ENCODE data around the gene ESPNL.

ESPNL gene

GRCh38 chr2:238097988-238098871 lies 1.9 kb upstream of the ESPNL start:
- in situ Hi-C loops (cut with HindIII; ENCODE audit: low sequenced_read_pairs): no loop called here

GRCh38 chr2:238098901-238099713 lies 1.0 kb upstream of the ESPNL start:
- in situ Hi-C loops (cut with HindIII; ENCODE audit: low sequenced_read_pairs): no loop called here

DNA sequence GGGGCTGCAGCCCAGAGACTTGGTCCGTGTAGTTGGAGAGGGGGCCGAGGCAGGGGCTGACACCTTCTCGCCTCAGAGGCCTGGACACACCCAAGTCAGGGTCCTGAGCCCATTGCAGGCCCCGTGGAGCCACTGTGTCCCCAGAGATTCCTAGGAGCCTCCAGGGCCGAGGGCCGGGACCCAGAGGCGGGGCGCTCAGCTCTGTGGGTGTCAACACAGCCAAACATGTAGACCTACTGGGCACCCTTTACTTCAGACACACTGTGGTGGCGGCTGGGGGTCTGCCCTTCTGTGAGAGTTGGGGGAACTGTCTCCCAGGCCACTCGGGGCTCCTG lies 459 bp upstream of the ESPNL start:
- in situ Hi-C loops (cut with HindIII; ENCODE audit: low sequenced_read_pairs): no loop called here

DNA sequence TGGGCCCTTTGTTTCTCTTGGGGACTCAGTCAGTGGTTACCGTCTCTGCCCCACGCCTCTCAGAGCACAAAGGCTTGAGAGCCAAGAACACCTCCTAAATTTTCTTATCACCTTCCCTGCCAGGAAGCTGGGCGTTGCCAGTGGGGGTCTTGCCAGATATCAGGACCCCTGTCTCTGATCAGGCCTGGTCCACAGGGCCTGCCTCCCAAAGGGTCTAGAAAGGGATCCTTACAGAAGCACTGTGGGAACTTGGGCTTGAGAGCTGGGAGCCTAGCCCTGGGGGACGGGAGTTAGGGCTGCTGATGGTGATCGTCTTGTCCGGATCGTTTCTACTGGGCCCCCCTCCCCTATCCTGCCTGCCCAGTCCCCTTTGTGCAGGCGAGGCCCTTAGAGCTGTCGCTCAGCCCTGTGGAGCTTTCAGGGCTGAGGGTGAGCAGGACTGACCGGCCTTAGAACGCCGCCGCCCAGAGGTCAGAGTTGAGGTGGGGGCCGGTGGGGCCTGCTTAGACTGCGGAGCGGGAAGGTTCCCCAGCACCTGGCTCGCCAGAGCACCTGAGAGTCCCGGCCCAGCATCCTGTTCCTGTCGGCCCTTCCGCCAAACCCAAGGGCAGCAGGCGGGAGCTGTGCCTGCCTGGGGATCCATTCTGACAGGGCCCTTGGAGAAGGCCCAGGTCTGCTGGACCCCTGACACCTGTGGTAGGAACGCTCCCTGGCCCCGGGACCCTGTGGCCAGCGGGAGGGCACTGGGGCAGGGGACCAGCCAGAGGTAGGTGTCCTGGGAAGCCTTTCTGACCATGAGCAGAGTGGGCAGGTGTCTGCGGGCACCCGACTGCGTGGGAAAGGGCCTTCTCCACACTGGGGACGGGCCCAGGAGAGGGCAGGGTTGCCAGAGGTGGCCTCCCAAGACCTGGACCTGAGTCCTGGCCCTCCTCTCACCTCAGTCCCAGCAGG lies 956 bp downstream of the ESPNL start:
- in situ Hi-C loops (cut with HindIII; ENCODE audit: low sequenced_read_pairs): no loop called here

DNA sequence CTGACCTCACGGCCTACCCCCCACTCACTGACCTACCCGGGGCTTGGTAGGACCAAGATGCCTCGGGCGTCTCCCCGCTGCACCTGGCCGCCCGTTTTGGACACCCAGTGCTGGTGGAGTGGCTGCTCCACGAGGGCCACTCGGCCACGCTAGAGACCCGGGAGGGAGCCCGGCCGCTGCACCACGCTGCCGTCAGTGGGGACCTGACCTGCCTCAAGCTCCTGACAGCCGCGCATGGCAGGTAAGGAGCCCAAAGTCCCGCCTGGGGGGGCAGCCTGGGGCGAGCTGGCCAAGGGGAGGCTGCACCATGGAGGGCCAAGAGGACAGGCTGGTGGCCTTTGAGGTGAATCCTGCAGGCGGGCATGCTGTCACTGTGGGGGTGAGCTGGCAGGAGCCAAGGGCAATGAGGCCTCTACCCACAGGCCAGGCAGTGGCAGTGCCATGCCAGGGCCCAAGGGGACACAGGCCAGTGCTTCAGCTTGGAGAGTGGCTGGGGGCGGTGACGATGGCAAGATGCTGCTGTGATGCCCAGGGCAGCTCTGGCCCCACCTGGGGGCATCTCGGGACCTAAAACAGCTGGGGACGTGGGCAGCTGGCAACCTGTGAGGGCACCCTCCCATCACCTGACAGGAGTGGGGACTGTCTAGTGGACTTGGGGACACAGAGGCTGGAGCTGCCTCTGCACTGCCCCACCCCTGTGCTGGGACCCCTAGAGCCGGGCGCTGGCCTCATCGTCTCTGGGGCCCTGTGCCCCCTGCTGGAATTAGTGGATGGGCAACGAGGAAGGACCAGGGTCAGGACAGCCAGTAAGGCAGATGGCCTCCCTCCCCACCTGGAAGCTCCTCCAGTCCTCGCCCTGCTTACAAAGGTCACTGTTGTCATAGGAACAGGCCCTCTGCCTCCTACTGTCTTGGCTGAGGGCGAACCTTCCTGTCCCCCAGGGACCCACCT lies 2.0 kb downstream of the ESPNL start:
- in situ Hi-C loops (cut with HindIII; ENCODE audit: low sequenced_read_pairs): no loop called here

DNA sequence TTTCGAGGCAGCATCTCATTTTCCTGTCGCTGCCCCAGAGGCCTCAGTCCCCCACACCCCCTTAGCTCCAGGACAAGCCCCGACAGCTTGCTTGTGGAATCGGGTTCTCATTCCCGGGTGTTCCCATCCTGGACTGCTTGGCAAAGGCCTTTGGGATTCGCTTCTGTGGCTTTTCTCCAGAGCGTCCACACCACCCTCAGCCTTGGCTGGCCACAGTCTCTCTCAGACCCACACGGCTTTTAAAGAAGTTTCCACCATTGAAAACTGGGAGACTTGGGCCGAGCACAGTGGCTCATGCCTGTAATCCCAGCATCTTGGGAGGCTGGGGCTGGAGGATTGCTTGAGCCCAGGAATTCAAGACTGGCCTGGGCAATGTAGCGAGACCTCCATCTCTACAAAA lies 2.7 kb downstream of the ESPNL start:
- in situ Hi-C loops (cut with HindIII; ENCODE audit: low sequenced_read_pairs): no loop called here

GRCh38 chr2:238103465-238104225 lies 3.5 kb downstream of the ESPNL start:
- in situ Hi-C loops (cut with HindIII; ENCODE audit: low sequenced_read_pairs): no loop called here

GRCh38 chr2:238104226-238104690 lies 4.1 kb downstream of the ESPNL start:
- in situ Hi-C loops (cut with HindIII; ENCODE audit: low sequenced_read_pairs): no loop called here

DNA sequence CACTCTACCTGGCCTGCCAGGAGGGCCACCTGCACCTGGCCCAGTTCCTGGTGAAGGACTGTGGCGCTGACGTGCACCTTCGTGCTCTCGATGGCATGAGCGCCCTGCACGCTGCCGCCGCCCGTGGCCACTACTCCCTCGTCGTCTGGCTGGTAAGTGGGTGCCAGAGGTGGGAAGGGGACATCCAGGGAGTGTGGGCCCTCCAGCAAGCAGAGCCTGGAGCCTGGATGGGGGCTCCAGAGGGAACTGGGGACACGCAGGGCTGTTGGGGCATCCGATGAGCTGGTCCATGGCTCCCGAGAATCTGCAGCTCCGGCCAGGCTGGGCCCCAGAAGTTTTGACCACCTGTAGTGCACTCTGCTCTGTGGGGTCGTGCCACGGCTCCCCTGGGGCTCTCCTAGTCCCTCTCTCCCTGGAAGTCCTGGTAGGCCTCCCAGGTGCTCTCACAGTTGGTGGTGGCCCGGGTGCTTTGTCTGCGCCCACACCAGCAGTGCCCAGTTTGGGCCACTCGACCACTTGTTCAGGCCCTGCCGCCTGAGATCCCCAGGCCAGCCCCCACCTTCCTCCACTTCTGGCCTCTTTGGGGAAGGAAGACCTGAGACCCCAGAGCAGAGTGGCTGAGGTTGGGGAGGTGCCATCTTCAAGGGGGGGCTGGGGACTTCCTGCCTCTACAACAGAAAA lies 4.7 kb downstream of the ESPNL start:
- in situ Hi-C loops (cut with HindIII; ENCODE audit: low sequenced_read_pairs): no loop called here

DNA sequence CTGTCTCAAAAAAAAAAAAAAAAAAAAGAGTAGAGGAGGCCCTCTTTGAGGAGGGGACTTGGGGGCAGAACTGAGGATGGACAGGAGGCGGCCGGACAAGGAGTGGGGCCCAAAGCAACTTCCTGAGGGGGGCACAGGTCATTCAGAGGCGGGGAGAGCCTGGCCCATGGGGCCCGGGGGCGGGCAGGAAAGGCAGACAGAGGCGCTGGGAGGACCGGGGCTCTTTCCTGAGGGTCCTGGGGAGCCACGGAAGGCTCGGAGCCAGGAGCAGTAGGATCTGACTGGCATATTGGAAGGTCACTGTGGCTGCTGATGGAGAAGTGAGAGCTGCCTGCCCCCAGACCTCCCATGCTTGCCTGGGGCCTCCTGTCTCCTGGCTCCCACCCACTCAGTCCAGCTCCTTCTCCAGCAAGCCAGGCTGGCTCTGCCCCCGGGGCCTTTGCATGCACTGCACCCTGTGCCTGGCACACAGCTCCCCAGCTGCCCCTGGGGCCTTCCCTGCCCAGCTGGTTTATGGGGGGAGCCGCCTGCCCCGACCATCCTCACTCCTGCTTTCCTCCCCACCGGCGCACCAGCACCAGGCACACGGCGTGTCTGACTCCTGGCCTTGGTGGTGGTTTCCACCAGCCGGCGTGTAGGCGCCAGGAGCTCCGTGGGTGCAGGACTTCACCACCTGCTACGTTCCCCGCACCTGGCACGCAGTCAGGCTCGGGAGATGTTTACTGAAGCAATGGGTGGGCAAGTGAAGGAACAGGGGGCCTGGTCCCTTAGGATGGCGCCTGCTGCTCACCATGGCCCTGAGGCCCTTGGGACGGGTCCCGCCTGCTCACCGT lies 5.6 kb downstream of the ESPNL start:
- in situ Hi-C loops (cut with HindIII; ENCODE audit: low sequenced_read_pairs): no loop called here

GRCh38 chr2:238106339-238106697 lies 6.2 kb downstream of the ESPNL start:
- in situ Hi-C loops (cut with HindIII; ENCODE audit: low sequenced_read_pairs): no loop called here

DNA sequence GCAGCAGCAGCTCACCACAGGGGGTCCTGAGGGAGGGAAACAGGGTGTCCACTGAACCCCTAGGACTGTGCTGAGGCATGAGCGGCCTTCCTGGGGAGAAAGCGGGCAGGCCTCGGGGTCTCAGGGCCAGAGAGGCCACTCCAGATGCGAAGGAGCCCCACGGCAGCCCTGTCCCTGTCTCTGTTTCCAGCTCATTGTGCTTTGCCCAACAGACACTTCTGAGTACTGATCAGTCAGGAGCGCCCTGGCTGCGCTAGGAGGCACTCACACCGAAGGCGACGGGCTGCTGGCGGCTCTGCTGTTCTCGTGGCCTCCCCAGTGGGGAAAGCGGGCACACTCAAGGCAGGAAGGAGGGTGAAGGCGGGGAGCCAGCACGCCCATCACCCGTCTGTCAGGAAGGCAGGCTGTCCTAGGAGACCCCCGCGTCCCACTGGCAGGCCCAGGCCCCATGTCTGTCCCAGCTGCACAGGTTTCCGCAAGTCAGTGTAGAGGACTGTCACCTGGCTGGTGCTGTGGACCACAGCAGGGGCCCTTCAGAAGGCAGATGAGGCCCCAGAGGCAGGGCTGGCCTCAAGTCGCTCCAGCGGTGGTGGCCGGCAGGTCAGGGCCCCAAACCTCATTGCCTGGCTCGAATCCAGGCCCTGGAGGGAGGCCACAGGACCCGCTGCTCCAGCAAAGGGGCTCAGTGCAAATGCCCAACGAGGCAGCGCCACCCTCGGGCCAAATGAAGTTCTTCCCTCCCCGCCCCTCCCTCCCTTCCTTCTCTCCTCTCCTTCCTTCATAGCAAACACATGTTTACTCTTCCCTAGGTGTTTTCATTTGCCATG lies 6.8 kb downstream of the ESPNL start:
- in situ Hi-C loops (cut with HindIII; ENCODE audit: low sequenced_read_pairs): no loop called here

DNA sequence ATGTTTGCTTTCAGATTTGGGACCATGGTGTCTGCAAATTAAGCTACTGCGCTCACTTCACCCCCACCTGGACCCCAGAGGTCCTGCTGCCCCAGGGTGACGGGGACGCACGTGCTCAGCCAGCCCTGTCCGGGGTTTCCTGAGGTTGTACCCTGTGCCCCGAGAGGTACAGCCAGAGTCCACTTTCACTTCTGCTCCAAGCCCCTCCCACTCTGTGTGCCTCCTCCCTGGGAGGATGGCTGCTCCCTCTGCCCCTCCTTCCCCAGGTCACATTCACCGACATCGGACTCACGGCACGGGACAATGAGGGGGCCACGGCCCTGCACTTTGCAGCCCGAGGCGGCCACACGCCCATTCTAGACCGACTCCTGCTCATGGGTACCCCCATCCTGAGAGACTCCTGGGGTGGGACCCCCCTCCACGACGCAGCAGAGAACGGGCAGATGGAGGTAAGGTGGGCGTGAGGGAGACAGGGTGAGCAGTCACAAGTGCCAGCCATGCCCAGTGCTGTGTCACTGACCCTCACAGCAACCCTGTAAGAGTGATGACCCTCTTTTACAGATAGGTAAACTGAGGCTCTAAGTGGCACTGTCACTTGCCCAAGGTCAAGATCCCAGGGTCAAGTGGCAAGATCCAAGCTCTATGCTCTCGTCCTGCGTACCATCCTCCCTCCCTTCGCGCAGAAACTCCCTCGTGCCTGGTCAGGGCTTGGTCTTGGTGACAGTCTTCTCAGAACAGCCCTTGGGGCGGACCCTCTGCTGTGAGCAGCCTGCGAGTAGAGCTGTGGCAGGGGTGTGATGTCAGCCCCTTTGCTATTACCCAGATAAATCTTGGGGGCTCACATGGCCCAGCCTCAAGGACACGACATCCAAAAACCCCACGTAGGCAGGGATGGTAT lies 7.6 kb downstream of the ESPNL start:
- in situ Hi-C loops (cut with HindIII; ENCODE audit: low sequenced_read_pairs): no loop called here

DNA sequence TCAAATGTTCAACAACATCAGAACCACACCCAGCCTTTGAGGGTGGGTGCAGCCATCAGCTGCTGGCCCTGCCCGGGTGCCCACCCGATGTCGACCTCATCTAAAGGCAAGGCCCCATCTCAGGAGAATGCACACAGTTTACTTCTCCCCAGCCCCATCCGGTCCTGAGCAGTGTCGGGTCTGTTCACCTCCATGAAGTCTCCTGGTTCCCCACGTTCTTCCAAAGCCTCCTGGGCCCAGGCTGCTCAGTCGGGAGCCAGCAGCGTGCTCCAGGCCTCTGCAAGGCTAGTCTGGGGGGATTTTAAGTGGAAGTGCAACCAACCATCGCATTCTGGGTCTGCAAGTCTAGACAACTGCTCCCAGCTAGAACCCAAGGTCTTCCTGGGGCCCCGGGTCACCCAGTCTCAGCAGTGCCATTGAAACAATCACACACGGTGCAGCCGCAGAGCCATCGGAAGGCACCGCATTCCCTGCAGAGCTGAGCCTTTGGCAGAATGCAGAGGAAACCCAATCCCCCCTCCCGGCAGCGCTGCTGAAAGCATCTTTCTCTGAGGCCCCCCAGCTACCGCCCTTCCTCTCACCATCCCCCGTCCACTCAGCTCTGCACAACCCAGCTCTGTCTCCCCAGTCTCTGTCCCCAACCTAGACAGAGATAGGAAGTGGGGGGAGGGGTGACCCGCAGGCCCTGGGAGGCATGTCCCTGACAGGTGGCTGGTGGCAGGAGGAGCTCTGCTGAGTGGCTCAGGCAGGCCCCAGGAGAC lies 8.5 kb downstream of the ESPNL start:
- in situ Hi-C loops (cut with HindIII; ENCODE audit: low sequenced_read_pairs): no loop called here

DNA sequence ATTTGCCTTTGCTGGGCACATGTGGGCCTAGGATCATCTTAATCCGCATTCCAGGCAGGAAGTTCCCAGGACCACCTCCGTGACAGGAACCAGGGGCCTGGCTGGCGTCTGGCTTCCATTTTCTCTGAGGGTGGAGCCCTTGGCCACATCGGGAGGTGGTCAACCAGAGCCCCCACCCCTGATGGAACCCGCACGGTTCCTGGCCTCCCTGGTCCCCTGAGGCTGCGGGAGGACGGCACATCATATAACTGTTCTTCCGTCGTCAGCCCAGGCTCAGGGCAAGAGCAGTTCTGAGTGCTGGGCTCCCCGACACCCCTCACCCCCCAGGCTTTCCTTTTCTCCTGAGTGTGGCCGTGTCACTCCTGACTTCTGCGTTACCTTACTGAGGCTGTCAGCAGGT lies 13.5 kb downstream of the ESPNL start:
- in situ Hi-C loops (cut with HindIII; ENCODE audit: low sequenced_read_pairs): no loop called here

Measured in DLD1 (cell line).